ENCODE measurements around the gene CNTN4.

DNA sequence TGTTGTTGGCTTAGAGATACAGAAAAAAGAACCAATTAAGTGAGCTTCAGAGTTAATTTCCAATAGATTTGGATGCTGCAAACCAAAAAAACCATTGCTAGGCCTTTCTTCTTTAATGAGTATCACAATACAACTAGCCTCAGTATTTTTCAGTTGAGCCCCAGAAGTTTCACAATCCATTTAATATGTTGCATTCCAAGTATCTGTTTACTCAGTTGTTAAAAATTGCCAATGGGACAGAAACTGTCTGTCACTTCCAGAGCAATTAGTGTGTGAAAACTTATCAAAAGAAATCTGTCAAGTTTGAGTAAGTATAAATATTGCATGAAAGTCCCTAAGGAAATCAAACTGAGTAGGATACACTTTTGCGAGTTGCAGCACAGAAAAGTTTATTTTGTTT lies 763.7 kb downstream of the CNTN4 start:
- TF ChIP-seq, protein P1, sequence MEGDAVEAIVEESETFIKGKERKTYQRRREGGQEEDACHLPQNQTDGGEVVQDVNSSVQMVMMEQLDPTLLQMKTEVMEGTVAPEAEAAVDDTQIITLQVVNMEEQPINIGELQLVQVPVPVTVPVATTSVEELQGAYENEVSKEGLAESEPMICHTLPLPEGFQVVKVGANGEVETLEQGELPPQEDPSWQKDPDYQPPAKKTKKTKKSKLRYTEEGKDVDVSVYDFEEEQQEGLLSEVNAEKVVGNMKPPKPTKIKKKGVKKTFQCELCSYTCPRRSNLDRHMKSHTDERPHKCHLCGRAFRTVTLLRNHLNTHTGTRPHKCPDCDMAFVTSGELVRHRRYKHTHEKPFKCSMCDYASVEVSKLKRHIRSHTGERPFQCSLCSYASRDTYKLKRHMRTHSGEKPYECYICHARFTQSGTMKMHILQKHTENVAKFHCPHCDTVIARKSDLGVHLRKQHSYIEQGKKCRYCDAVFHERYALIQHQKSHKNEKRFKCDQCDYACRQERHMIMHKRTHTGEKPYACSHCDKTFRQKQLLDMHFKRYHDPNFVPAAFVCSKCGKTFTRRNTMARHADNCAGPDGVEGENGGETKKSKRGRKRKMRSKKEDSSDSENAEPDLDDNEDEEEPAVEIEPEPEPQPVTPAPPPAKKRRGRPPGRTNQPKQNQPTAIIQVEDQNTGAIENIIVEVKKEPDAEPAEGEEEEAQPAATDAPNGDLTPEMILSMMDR (IDR thresholded peaks at IDR 0.05), result no peak
- no peak for TF ChIP-seq POLR2A (IDR thresholded peaks at IDR 0.05)
